Endodermal cell (in vitro differentiated cells): ENCODE measurements around the gene ACKR2. TPM values are rescaled to one million over a fixed set of nuclear protein-coding genes. Genes with fewer than 3 reads are reported as not detected.

ENCODE experiments used
- DNase-seq: peaks from one replicate; pipeline ENCODE4 v3.0.0-alpha.2; 2017
- H3K27ac ChIP-seq: 2 replicates; pipeline ENCODE4 v1.5.1; 2013; ENCODE audit warnings: mild to moderate bottlenecking, low read depth, low read length, moderate library complexity
- H3K27me3 ChIP-seq: 2 replicates; pipeline ENCODE4 v1.6.1; 2013; ENCODE audit warnings: mild to moderate bottlenecking, low read length, moderate library complexity; ENCODE audit not compliant: insufficient read depth, control insufficient read depth, poor library complexity, severe bottlenecking
- H3K36me3 ChIP-seq: 2 replicates; pipeline ENCODE4 v1.7.0; 2013; ENCODE audit warnings: mild to moderate bottlenecking, low read length, moderate library complexity; ENCODE audit not compliant: control insufficient read depth, insufficient read depth
- H3K4me1 ChIP-seq: one replicate; pipeline ENCODE4 v1.7.0; 2013; ENCODE audit warnings: low read length; ENCODE audit not compliant: control insufficient read depth, insufficient read depth
- H3K4me3 ChIP-seq: 2 replicates; pipeline ENCODE4 v1.5.1; 2013; ENCODE audit warnings: mild to moderate bottlenecking, low read length, moderate library complexity
- H3K9ac ChIP-seq: 2 replicates; pipeline ENCODE4 v1.6.1; 2013; ENCODE audit warnings: mild to moderate bottlenecking, low read length, moderate library complexity; ENCODE audit not compliant: poor library complexity, severe bottlenecking; ENCODE audit errors: extremely low read depth
- H3K9me3 ChIP-seq: 2 replicates; pipeline ENCODE4 v1.6.1; 2013; ENCODE audit warnings: mild to moderate bottlenecking, low read length, moderate library complexity; ENCODE audit not compliant: control insufficient read depth
- H3K27ac Mint-ChIP-seq: 2 replicates; pipeline ENCODE4 v1.8.0; 2020; ENCODE audit warnings: mixed read lengths
- H3K27me3 Mint-ChIP-seq: 2 replicates; pipeline ENCODE4 v1.8.0; 2021; ENCODE audit warnings: mild to moderate bottlenecking, mixed read lengths; ENCODE audit not compliant: insufficient read depth
- H3K36me3 Mint-ChIP-seq: 2 replicates; pipeline ENCODE4 v1.8.0; 2020; ENCODE audit warnings: low read depth, mixed read lengths
- H3K4me1 Mint-ChIP-seq: 2 replicates; pipeline ENCODE4 v1.8.0; 2020; ENCODE audit warnings: mixed read lengths
- H3K4me3 Mint-ChIP-seq: 2 replicates; pipeline ENCODE4 v1.8.0; 2020; ENCODE audit warnings: mild to moderate bottlenecking, moderate library complexity, mixed read lengths
- H3K9me3 Mint-ChIP-seq: 2 replicates; pipeline ENCODE4 v1.8.0; 2020; ENCODE audit warnings: mild to moderate bottlenecking, mixed read lengths
- whole genome bisulfite sequencing, 2 experiments: methylation state at CpG; one replicate each; pipeline versions ENCODE4 v1.1.5 to v1.1.7; 2013; ENCODE audit warnings: missing lambda C conversion rate in 2 of 2, mixed read lengths in 1 of 2; ENCODE audit not compliant: insufficient coverage in 1 of 2, insufficient read length in 1 of 2; 5-methylcytosine and 5-hydroxymethylcytosine counted together
- total RNA-seq, 2 donors: library from RNA; stranded (reverse); fragmentation: NEBNext Ultra II Directional in 1 of 2; extraction: Animal tissue kit (Norgen Biotek cat#: 25700) in 1 of 2; gene quantifications; 2 replicates in 1 of 2; 3 replicates in 1 of 2; pipeline ENCODE4 v1.2.1, GENCODE V29; 2021
- TF ChIP-seq, protein P1 (sequence below): fragments of 200-600 bp; sonication (generic); conservative IDR thresholded peaks from 2 replicates; pipeline ENCODE4 v1.5.0; 2021; ENCODE audit warnings: antibody characterized with exemption, mild to moderate bottlenecking

The ACKR2 gene
- total RNA-seq, 2 donors from 2014 or later = 1.1 TPM

GRCh38 chr3:42841332-42841731 lies 32.1 kb downstream of the ACKR2 start:
- Histone ChIP-seq H3K27ac (no peak overlapping the region), H3K4me1 (peaks cover 6% of the 10 kb centered on the region), H3K9ac (no peak overlapping the region), H3K4me3 (no peak overlapping the region), H3K27me3 (no peaks in the 10 kb centered on the region), H3K9me3 (no peaks in the 10 kb centered on the region), H3K36me3 (no peaks in the 10 kb centered on the region)
- H3K27me3 Mint-ChIP-seq = no peaks in the 10 kb centered on the region
- H3K4me3 Mint-ChIP-seq = no peak overlapping the region
- peaks cover 12% of the 10 kb centered on the region for H3K4me1 Mint-ChIP-seq
- WGBS, 2 experiments = 82 to 100% methylated on average over 1 of the region's 1 CpG
- no peak overlapping the region for H3K27ac Mint-ChIP-seq
- H3K36me3 Mint-ChIP-seq = no peaks in the 10 kb centered on the region
- H3K9me3 Mint-ChIP-seq = no peaks in the 10 kb centered on the region
- TF ChIP-seq, protein P1, sequence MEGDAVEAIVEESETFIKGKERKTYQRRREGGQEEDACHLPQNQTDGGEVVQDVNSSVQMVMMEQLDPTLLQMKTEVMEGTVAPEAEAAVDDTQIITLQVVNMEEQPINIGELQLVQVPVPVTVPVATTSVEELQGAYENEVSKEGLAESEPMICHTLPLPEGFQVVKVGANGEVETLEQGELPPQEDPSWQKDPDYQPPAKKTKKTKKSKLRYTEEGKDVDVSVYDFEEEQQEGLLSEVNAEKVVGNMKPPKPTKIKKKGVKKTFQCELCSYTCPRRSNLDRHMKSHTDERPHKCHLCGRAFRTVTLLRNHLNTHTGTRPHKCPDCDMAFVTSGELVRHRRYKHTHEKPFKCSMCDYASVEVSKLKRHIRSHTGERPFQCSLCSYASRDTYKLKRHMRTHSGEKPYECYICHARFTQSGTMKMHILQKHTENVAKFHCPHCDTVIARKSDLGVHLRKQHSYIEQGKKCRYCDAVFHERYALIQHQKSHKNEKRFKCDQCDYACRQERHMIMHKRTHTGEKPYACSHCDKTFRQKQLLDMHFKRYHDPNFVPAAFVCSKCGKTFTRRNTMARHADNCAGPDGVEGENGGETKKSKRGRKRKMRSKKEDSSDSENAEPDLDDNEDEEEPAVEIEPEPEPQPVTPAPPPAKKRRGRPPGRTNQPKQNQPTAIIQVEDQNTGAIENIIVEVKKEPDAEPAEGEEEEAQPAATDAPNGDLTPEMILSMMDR = no peak
- DNase-seq = no peak

GRCh38 chr3:42843713-42844411 lies 34.6 kb downstream of the ACKR2 start:
- Histone ChIP-seq H3K27me3 (no peaks in the 10 kb centered on the region), H3K36me3 (no peaks in the 10 kb centered on the region), H3K27ac (no peak overlapping the region), H3K9me3 (no peaks in the 10 kb centered on the region), H3K4me3 (no peak overlapping the region), H3K9ac (no peak overlapping the region), H3K4me1 (peaks cover 6% of the 10 kb centered on the region)
- peaks cover 12% of the 10 kb centered on the region for H3K4me1 Mint-ChIP-seq
- WGBS, 2 experiments = 91 to 94% methylated on average over 3 to 6 of the region's 6 CpGs
- H3K36me3 Mint-ChIP-seq = no peaks in the 10 kb centered on the region
- no peak overlapping the region for H3K4me3 Mint-ChIP-seq
- H3K27me3 Mint-ChIP-seq = no peaks in the 10 kb centered on the region
- DNase-seq = no peak
- H3K27ac Mint-ChIP-seq = no peak overlapping the region
- H3K9me3 Mint-ChIP-seq = no peaks in the 10 kb centered on the region
- TF ChIP-seq, protein P1 = no peak

DNA sequence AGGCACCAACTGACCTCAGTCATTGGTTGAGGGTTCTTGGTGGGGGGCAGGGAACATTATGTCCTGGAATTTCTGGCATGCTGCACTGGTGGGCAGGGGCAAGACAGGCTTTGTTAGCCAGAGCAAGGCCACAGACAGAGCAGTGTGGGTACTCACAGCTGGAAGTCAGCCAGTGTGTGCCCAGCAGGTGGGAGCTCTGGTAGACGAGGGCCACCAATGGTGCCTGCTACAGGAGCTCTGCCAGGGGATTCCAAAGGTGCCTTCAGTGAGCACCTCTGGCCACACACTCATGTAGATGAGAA lies 35.1 kb downstream of the ACKR2 start:
- DNase-seq = peak; percentile 60
- Mint-ChIP-seq H3K36me3 (no peaks in the 10 kb centered on the region), H3K27ac (no peak overlapping the region), H3K9me3 (no peaks in the 10 kb centered on the region), H3K4me3 (no peak overlapping the region), H3K4me1 (peaks cover 12% of the 10 kb centered on the region), H3K27me3 (no peaks in the 10 kb centered on the region)
- Histone ChIP-seq H3K27ac (no peak overlapping the region), H3K9me3 (no peaks in the 10 kb centered on the region), H3K4me1 (peaks cover 6% of the 10 kb centered on the region), H3K9ac (no peak overlapping the region), H3K27me3 (no peaks in the 10 kb centered on the region), H3K4me3 (no peak overlapping the region), H3K36me3 (no peaks in the 10 kb centered on the region)
- 29 to 67% methylated on average over 1 of the region's 1 CpG for WGBS, 2 experiments
- TF ChIP-seq, protein P1 = no peak
